HepG2 (cell line): ENCODE measurements around the gene IPO13. TPM values are rescaled to one million over a fixed set of nuclear protein-coding genes. Genes with fewer than 3 reads are reported as not detected.

ENCODE experiments used
- ARHGAP35 ChIP-seq: sonication (generic); formaldehyde crosslinking; IDR thresholded peaks from 2 replicates; pipeline ENCODE4 v1.9.0; 2022; ENCODE audit warnings: mild to moderate bottlenecking, inconsistent platforms, moderate library complexity, missing genetic modification reagents, borderline replicate concordance
- ATF4 ChIP-seq, 2 experiments: fragments of 450-650 bp in 1 of 2; sonication (generic) in 1 of 2; formaldehyde crosslinking; IDR thresholded peaks; 2 replicates each; pipeline versions ENCODE4 v1.5.0 to v1.8.0; 2020 to 2022; ENCODE audit warnings: mild to moderate bottlenecking in 1 of 2, missing genetic modification reagents in 1 of 2
- CBX5 ChIP-seq: sonication (generic); formaldehyde crosslinking; IDR thresholded peaks from 2 replicates; pipeline ENCODE4 v1.4.0; 2020; ENCODE audit warnings: missing genetic modification reagents, borderline replicate concordance
- CEBPB ChIP-seq: IDR thresholded peaks from 2 replicates; pipeline ENCODE4 v1.6.1; 2011; ENCODE audit warnings: low read depth, low read length, improper control_type of control experiment, borderline replicate concordance
- HMGXB4 ChIP-seq, 2 experiments: sonication (generic) in 1 of 2; formaldehyde crosslinking in 1 of 2; IDR thresholded peaks; 2 replicates each; pipeline versions ENCODE4 v1.4.0 to v1.6.1; 2018 to 2020; ENCODE audit warnings: missing genetic modification reagents in 2 of 2, borderline replicate concordance in 1 of 2, low read depth in 1 of 2, mild to moderate bottlenecking in 1 of 2, missing biosample characterization in 1 of 2
- HNRNPK ChIP-seq: fragments of 200-400 bp; formaldehyde crosslinking; IDR thresholded peaks from 2 replicates; pipeline ENCODE4 v1.6.1; 2018; ENCODE audit warnings: low read length, low read depth, moderate library complexity, mild to moderate bottlenecking; ENCODE audit not compliant: poor library complexity, severe bottlenecking
- MIER2 ChIP-seq: IDR thresholded peaks from 2 replicates; pipeline ENCODE4 v1.6.1; 2016; ENCODE audit warnings: missing biosample characterization, missing genetic modification reagents
- MYC ChIP-seq: sonication (generic); formaldehyde crosslinking; IDR thresholded peaks from 2 replicates; pipeline ENCODE4 v1.9.0; 2021; ENCODE audit warnings: missing genetic modification reagents, borderline replicate concordance
- NFE2 ChIP-seq: sonication (generic); formaldehyde crosslinking; IDR thresholded peaks from 2 replicates; pipeline ENCODE4 v1.4.0; 2020; ENCODE audit warnings: missing genetic modification reagents
- NFE2L2 ChIP-seq: fragments of 150-350 bp; IDR thresholded peaks from 2 replicates; pipeline ENCODE4 v1.6.1; 2014; ENCODE audit warnings: low read length
- TFE3 ChIP-seq: IDR thresholded peaks from 2 replicates; pipeline ENCODE4 v1.6.1; 2016
- TP53 ChIP-seq: sonication (generic); formaldehyde crosslinking; conservative IDR thresholded peaks from 2 replicates; pipeline ENCODE4 v1.4.0; 2020; ENCODE audit warnings: missing genetic modification reagents
- ZFP36 ChIP-seq: fragments of 150-350 bp; IDR thresholded peaks from 2 replicates; pipeline ENCODE4 v1.6.1; 2018; ENCODE audit warnings: borderline replicate concordance, low read length, low read depth; ENCODE audit not compliant: partially characterized antibody
- ZFP62 ChIP-seq: sonication (generic); formaldehyde crosslinking; IDR thresholded peaks from 2 replicates; pipeline ENCODE4 v1.4.0; 2020; ENCODE audit warnings: missing genetic modification reagents
- ZNF121 ChIP-seq: sonication (generic); formaldehyde crosslinking; IDR thresholded peaks from 2 replicates; pipeline ENCODE4 v1.5.0; 2020; ENCODE audit warnings: mild to moderate bottlenecking, missing genetic modification reagents
- ZNF225 ChIP-seq: sonication (generic); formaldehyde crosslinking; IDR thresholded peaks from 2 replicates; pipeline ENCODE4 v1.4.0; 2020; ENCODE audit warnings: mild to moderate bottlenecking, missing genetic modification reagents
- ZNF354B ChIP-seq: sonication (generic); formaldehyde crosslinking; IDR thresholded peaks from 2 replicates; pipeline ENCODE4 v1.8.0; 2022; ENCODE audit warnings: mild to moderate bottlenecking, missing genetic modification reagents
- ZNF512 ChIP-seq: sonication (generic); formaldehyde crosslinking; IDR thresholded peaks from 2 replicates; pipeline ENCODE4 v1.4.0; 2020; ENCODE audit warnings: mild to moderate bottlenecking, missing genetic modification reagents
- ZNF580 ChIP-seq: IDR thresholded peaks from 2 replicates; pipeline ENCODE4 v1.6.1; 2016; ENCODE audit warnings: low read depth, borderline replicate concordance
- ZNF652 ChIP-seq: IDR thresholded peaks from 2 replicates; pipeline ENCODE4 v1.6.1; 2016; ENCODE audit warnings: low read depth, borderline replicate concordance
- polyA plus RNA-seq, 8 experiments: library from polyadenylated mRNA; depleted of rRNA in 3 of 8; stranded (reverse) in 7 of 8; unstranded in 1 of 8; fragments of >200 nt; fragmentation: Illumina TruSeq in 4 of 8; extraction: Trizol in 4 of 8; gene quantifications; 2 replicates each; pipeline versions ENCODE4 v1.2.1 to v1.2.3, GENCODE V29; 2011 to 2016; ENCODE audit warnings: low read depth in 4 of 8, missing spikeins in 1 of 8, mixed read lengths in 1 of 8; ENCODE audit not compliant: insufficient read depth in 1 of 8
- total RNA-seq, 5 experiments: library from RNA; depleted of rRNA; stranded (reverse); fragments of >200 nt; fragmentation: Illumina TruSeq; extraction: Trizol; gene quantifications; 2 replicates each; pipeline ENCODE4 v1.2.3, GENCODE V29; 2016; ENCODE audit warnings: low read depth in 1 of 5

The IPO13 gene
- total and polyA plus RNA-seq, 2 of the 13 experiments (the other 11 are each of a cell fraction or from before 2014, with no cell fraction given): 12.9 to 15.6 TPM

GRCh38 chr1:43985984-43986595, 39.3 kb downstream of the IPO13 start (continued):
- TF ChIP-seq TFE3 (CRISPR knock-in tag) (no peak), ZFP62 (CRISPR knock-in tag) (no peak), CEBPB (no peak), NFE2 (no peak), MIER2 (CRISPR knock-in tag) (no peak), ZNF512 (CRISPR knock-in tag) (no peak), HMGXB4 (CRISPR knock-in tag; IDR thresholded peaks at IDR 0.05; ENCODE audit: borderline replicate concordance in 1 of 2, low read depth in 1 of 2) (0 out of 4 replicates have a peak, but pooled peaks of 1 of the 2 experiments have one; percentile 5), ZNF354B (no peak), ZNF121 (CRISPR knock-in tag) (no peak), CBX5 (CRISPR knock-in tag) (no peak), HNRNPK (no peak), ZNF225 (CRISPR knock-in tag) (no peak), ZFP36 (peak; percentile 90), TP53 (no peak), MYC (no peak), ZNF652 (CRISPR knock-in tag) (peak; percentile 53; the same call in 1 of the 2 replicates), ARHGAP35 (no peak), ATF4 (CRISPR knock-in tag; IDR thresholded peaks at IDR 0.05) (no peak), ZNF580 (CRISPR knock-in tag) (no peak), NFE2L2 (no peak)
